ENCODE measurements around the gene CAMK2A. TPM values are rescaled to one million over a fixed set of nuclear protein-coding genes. Genes with fewer than 3 reads are reported as not detected.

CAMK2A gene
- total RNA-seq, 1 experiment from 2014 or later = 0.17 TPM

Other genes with a start within 250 kb of the CAMK2A start
- gene CSF1R, start 203.2 kb downstream of the CAMK2A start, total RNA-seq (2014; rRNA removed; shearing (Covaris generic)) = 0.22 and 2.4 TPM in 2 replicates
- 23.5 and 44.4 TPM in 2 replicates for gene PDGFRB, start 133.9 kb downstream of the CAMK2A start, total RNA-seq (2014; rRNA removed; shearing (Covaris generic))
- gene CDX1, start 123.0 kb downstream of the CAMK2A start, total RNA-seq (2014; rRNA removed; shearing (Covaris generic)) = not detected in 2 replicates
- not detected in 2 replicates for gene SLC6A7, start 99.7 kb downstream of the CAMK2A start, total RNA-seq (2014; rRNA removed; shearing (Covaris generic))
- 32.7 and 51.2 TPM in 2 replicates for gene ARSI, start 13.1 kb upstream of the CAMK2A start, total RNA-seq (2014; rRNA removed; shearing (Covaris generic))
- 21.4 and 33.7 TPM in 2 replicates for gene TCOF1, start 67.9 kb upstream of the CAMK2A start, total RNA-seq (2014; rRNA removed; shearing (Covaris generic))
- gene CD74, start 123.1 kb upstream of the CAMK2A start, total RNA-seq (2014; rRNA removed; shearing (Covaris generic)) = 1.8 and 6.0 TPM in 2 replicates
- 1,412 and 1,643 TPM in 2 replicates for gene RPS14, start 160.0 kb upstream of the CAMK2A start, total RNA-seq (2014; rRNA removed; shearing (Covaris generic))
- gene NDST1, start 218.4 kb upstream of the CAMK2A start, total RNA-seq (2014; rRNA removed; shearing (Covaris generic)) = 24.3 and 44.2 TPM in 2 replicates

All from M059J (cell line).